Calu3 (cell line): ENCODE data around the gene POLR1G. TPM values are rescaled to one million over a fixed set of nuclear protein-coding genes. Genes with fewer than 3 reads are reported as not detected.

Source experiments
- BruUV-seq: library from RNA; stranded (reverse); fragments of 400-500 nt; replicated peaks from 2 replicates; lab custom pipeline; 2021; lab: Mats Ljungman, UMichigan
- CTCF ChIA-PET: fragments of 300-600 bp; sonication (Branson Sonifier 250); formaldehyde crosslinking; loops from one replicate; lab custom pipeline; 2022; ENCODE audit warnings: antibody characterized with exemption; lab: Charles Lee
- DNase-seq: peaks from one replicate; pipeline ENCODE4 v3.0.0; 2022
- H3K27ac Mint-ChIP-seq: one replicate; pipeline ENCODE4 v1.8.0; 2022; ENCODE audit warnings: mixed read lengths; ENCODE audit not compliant: unreplicated experiment
- H3K27me3 Mint-ChIP-seq: one replicate; pipeline ENCODE4 v1.8.0; 2022; ENCODE audit warnings: mixed read lengths; ENCODE audit not compliant: unreplicated experiment
- H3K36me3 Mint-ChIP-seq: one replicate; pipeline ENCODE4 v1.8.0; 2022; ENCODE audit warnings: mild to moderate bottlenecking, moderate library complexity, mixed read lengths; ENCODE audit not compliant: insufficient read depth, unreplicated experiment
- H3K4me1 Mint-ChIP-seq: one replicate; pipeline ENCODE4 v1.8.0; 2022; ENCODE audit warnings: mild to moderate bottlenecking, low read depth, mixed read lengths; ENCODE audit not compliant: unreplicated experiment
- H3K4me3 Mint-ChIP-seq: one replicate; pipeline ENCODE4 v1.8.0; 2022; ENCODE audit warnings: mild to moderate bottlenecking, low read depth, moderate library complexity, mixed read lengths; ENCODE audit not compliant: unreplicated experiment
- H3K9me3 Mint-ChIP-seq: one replicate; pipeline ENCODE4 v1.8.0; 2022; ENCODE audit warnings: low read depth, mixed read lengths; ENCODE audit not compliant: unreplicated experiment
- CTCF ChIP-seq: fragments of 200-600 bp; IDR thresholded peaks from one replicate; pipeline ENCODE4 v1.8.0; 2022; ENCODE audit warnings: antibody characterized with exemption; ENCODE audit not compliant: unreplicated experiment
- intact Hi-C: fragments of 100-400 bp; cut with micrococcal nuclease; formaldehyde crosslinking; loops from one replicate; pipeline ENCODE4 v1.10.0; 2022; ENCODE audit not compliant: unreplicated experiment
- total RNA-seq: library from RNA; stranded (reverse); gene quantifications from 2 replicates; pipeline ENCODE4 v1.2.3, GENCODE V29; 2022

POLR1G gene
- total RNA-seq, 1 experiment from 2014 or later = 25.8 TPM

GRCh38 chr19:45401815-45402214 lies 4.6 kb upstream of the POLR1G start:
- no peak for DNase-seq
- peak overlapping the region; percentile 92 for H3K4me3 Mint-ChIP-seq
- H3K4me1 Mint-ChIP-seq = peaks cover 15% of the 10 kb centered on the region
- H3K27ac Mint-ChIP-seq = peak overlapping the region; percentile 89
- no peak for TF ChIP-seq CTCF
- CTCF ChIA-PET = interaction anchor here (0.6 to 3.7 kb wide), 14 partner anchors 8 to 276 kb away, joined by 3 to 55 read pairs (median 4); partner anchors contain the start of gene ERCC1
- BruUV-seq = no TSS peak
- H3K9me3 Mint-ChIP-seq = no peaks in the 10 kb centered on the region
- intact Hi-C loops = no loop called here
- H3K36me3 Mint-ChIP-seq = peaks cover 74% of the 10 kb centered on the region
- no peaks in the 10 kb centered on the region for H3K27me3 Mint-ChIP-seq

GRCh38 chr19:45402298-45403061 lies 4.0 kb upstream of the POLR1G start:
- peak overlapping the region; percentile 92 for H3K4me3 Mint-ChIP-seq
- H3K36me3 Mint-ChIP-seq = peaks cover 76% of the 10 kb centered on the region
- intact Hi-C loops = loop anchor here (1.0 kb wide), 1 partner anchor 76 kb away; no protein-coding TSS in a partner anchor
- CTCF ChIA-PET = interaction anchor here (0.5 to 3.7 kb wide), 19 partner anchors 9 to 492 kb away, joined by 3 to 55 read pairs (median 4); partner anchors contain the start of genes ERCC1 and FOSB
- peak; percentile 91 for DNase-seq
- H3K9me3 Mint-ChIP-seq = no peaks in the 10 kb centered on the region
- H3K27ac Mint-ChIP-seq = peak overlapping the region; percentile 89
- no TSS peak for BruUV-seq
- TF ChIP-seq CTCF = peak; percentile 85
- H3K27me3 Mint-ChIP-seq = no peaks in the 10 kb centered on the region
- H3K4me1 Mint-ChIP-seq = peaks cover 15% of the 10 kb centered on the region

GRCh38 chr19:45403272-45403671 lies 3.2 kb upstream of the POLR1G start:
- intact Hi-C loops = loop anchor here (1.0 kb wide), 1 partner anchor 75 kb away; no protein-coding TSS in a partner anchor

More at GRCh38 chr19:45403272-45403671, 3.2 kb upstream of the POLR1G start:
- DNase-seq = no peak
- peak overlapping the region; percentile 89 for H3K27ac Mint-ChIP-seq
- H3K9me3 Mint-ChIP-seq = no peaks in the 10 kb centered on the region
- H3K4me3 Mint-ChIP-seq = peak overlapping the region; percentile 92
- no TSS peak for BruUV-seq
- no peaks in the 10 kb centered on the region for H3K27me3 Mint-ChIP-seq
- CTCF ChIA-PET = interaction anchor here (0.6 to 3.7 kb wide), 9 partner anchors 10 to 239 kb away, joined by 3 to 55 read pairs (median 7); partner anchors contain the start of genes BLOC1S3, ERCC1 and TRAPPC6A
- no peak for TF ChIP-seq CTCF
- H3K4me1 Mint-ChIP-seq = peaks cover 19% of the 10 kb centered on the region
- peaks cover 79% of the 10 kb centered on the region for H3K36me3 Mint-ChIP-seq
